Measurements from ENCODE around the gene ALOX12B.

The ALOX12B gene

GRCh38 chr17:8117980-8118768 lies 30.7 kb upstream of the ALOX12B start, which contains the start of gene ALOXE3:
Gene ALOXE3 (minus strand): TSS chr17:8118514. CDS start chr17:8117990, 524 bp downstream.
- H3K27ac ChIP-seq = peak within 1 kb of the TSS; percentile 72 to 82
- no peak for TF ChIP-seq CTCF (IDR thresholded peaks at IDR 0.05)
- peak within 1 kb of the TSS; percentile 73 for H3K4me3 ChIP-seq
- no peak for DNase-seq (ENCODE audit: low spot score)

- DNase-seq (ENCODE audit: low spot score) = no peak
- no peak for TF ChIP-seq CTCF (IDR thresholded peaks at IDR 0.05)
- Histone ChIP-seq H3K27ac (peak overlapping the region in 1 of 2 donors; percentile 82), H3K4me3 (peak overlapping the region; percentile 73)
These were observed 30.0 kb upstream of the ALOX12B start for GRCh38 chr17:8117367-8117979.

GRCh38 chr17:8116776-8117175 lies 29.3 kb upstream of the ALOX12B start:
- Histone ChIP-seq H3K27ac (no peak overlapping the region), H3K4me3 (no peak overlapping the region)
- DNase-seq (ENCODE audit: low spot score) = no peak
- TF ChIP-seq CTCF (IDR thresholded peaks at IDR 0.05) = no peak

GRCh38 chr17:8110907-8111306 lies 23.4 kb upstream of the ALOX12B start:
- H3K4me3 ChIP-seq = no peak overlapping the region
- TF ChIP-seq CTCF (IDR thresholded peaks at IDR 0.05) = no peak
- no peak overlapping the region for H3K27ac ChIP-seq
- DNase-seq (ENCODE audit: low spot score) = no peak

- DNase-seq (ENCODE audit: low spot score) = no peak
- no peak for TF ChIP-seq CTCF (IDR thresholded peaks at IDR 0.05)
- Histone ChIP-seq H3K4me3 (peak overlapping the region; percentile 58), H3K27ac (no peak overlapping the region)
These were observed 22.9 kb upstream of the ALOX12B start for GRCh38 chr17:8110456-8110804.

- peak; percentile 41 for TF ChIP-seq CTCF (IDR thresholded peaks at IDR 0.05)
- Histone ChIP-seq H3K4me3 (peak overlapping the region; percentile 58), H3K27ac (no peak overlapping the region)
- no peak for DNase-seq (ENCODE audit: low spot score)
These were observed 22.3 kb upstream of the ALOX12B start for GRCh38 chr17:8109661-8110455.
